Measurements from ENCODE around the gene ATP4A. TPM values are rescaled to one million over a fixed set of nuclear protein-coding genes. Genes with fewer than 3 reads are reported as not detected.

Gene ATP4A
- total and polyA plus RNA-seq, 2 donors (not counting 1 experiment from before 2014, with no cell fraction given): not detected

GRCh38 chr19:35555301-35556005 lies 8.0 kb downstream of the ATP4A start:
- no peak overlapping the region for H3K27ac Mint-ChIP-seq
- Histone ChIP-seq H3K4me2 (replicated peaks; ENCODE audit: low read depth, low read length, poor library complexity, severe bottlenecking) (no peak overlapping the region), H3K9me3 (ENCODE audit: control extremely low read depth in 1 of 3, control insufficient read depth in 2 of 3, insufficient read depth in 1 of 3, low read length in 2 of 3) (peaks cover 0 to 14% (median 0%) of the 10 kb centered on the region in 3 donors), H3K27me3 (replicated peaks in 1 of 4; ENCODE audit: control extremely low read depth in 1 of 4, control insufficient read depth in 3 of 4, insufficient read depth in 4 of 4, low read length in 3 of 4) (peaks cover 0 to 38% (median 8%) of the 10 kb centered on the region in 4 experiments), H4K20me1 (ENCODE audit: control insufficient read depth, insufficient read depth, low read length, poor library complexity, severe bottlenecking) (no peaks in the 10 kb centered on the region), H3K9ac (ENCODE audit: low read length) (no peak overlapping the region), H3K27ac (ENCODE audit: low read length in 2 of 2) (no peak overlapping the region), H3K79me2 (ENCODE audit: control insufficient read depth, insufficient read depth, low read length) (no peaks in the 10 kb centered on the region), H3K4me3 (ENCODE audit: control extremely low read depth in 1 of 5, extremely low read depth in 1 of 5, insufficient read depth in 1 of 5, low read depth in 2 of 5, low read length in 4 of 5) (no peak overlapping the region), H2AFZ (ENCODE audit: insufficient read depth, low read depth, low read length, poor library complexity, severe bottlenecking) (no peak overlapping the region), H3K4me1 (ENCODE audit: control insufficient read depth in 2 of 2, insufficient read depth in 2 of 2, low read length in 2 of 2) (peaks cover 23 to 24% of the 10 kb centered on the region in 2 donors), H3K36me3 (replicated peaks in 1 of 2; ENCODE audit: control extremely low read depth in 1 of 2, control insufficient read depth in 1 of 2, extremely low read depth in 1 of 2, insufficient read depth in 2 of 2, low read length in 1 of 2) (no peaks in the 10 kb centered on the region)
- ATAC-seq (ENCODE audit: low read depth) (no peak), DNase-seq (no peak)
- no peak overlapping the region for H3K4me3 Mint-ChIP-seq
- CTCF ChIA-PET: interaction anchor here (0.6 kb wide), 1 partner anchor 317 kb away, joined by 3 read pairs; no protein-coding TSS in a partner anchor
- H3K4me1 Mint-ChIP-seq: peaks cover 24% of the 10 kb centered on the region
- intact Hi-C loops (cut with micrococcal nuclease): no loop called here
- TF ChIP-seq, protein P1, sequence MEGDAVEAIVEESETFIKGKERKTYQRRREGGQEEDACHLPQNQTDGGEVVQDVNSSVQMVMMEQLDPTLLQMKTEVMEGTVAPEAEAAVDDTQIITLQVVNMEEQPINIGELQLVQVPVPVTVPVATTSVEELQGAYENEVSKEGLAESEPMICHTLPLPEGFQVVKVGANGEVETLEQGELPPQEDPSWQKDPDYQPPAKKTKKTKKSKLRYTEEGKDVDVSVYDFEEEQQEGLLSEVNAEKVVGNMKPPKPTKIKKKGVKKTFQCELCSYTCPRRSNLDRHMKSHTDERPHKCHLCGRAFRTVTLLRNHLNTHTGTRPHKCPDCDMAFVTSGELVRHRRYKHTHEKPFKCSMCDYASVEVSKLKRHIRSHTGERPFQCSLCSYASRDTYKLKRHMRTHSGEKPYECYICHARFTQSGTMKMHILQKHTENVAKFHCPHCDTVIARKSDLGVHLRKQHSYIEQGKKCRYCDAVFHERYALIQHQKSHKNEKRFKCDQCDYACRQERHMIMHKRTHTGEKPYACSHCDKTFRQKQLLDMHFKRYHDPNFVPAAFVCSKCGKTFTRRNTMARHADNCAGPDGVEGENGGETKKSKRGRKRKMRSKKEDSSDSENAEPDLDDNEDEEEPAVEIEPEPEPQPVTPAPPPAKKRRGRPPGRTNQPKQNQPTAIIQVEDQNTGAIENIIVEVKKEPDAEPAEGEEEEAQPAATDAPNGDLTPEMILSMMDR (IDR thresholded peaks at IDR 0.05): no peak
- no peak for TF ChIP-seq EZH2 (IDR thresholded peaks at IDR 0.05; ENCODE audit: borderline replicate concordance, insufficient read depth, low read depth, low read length, poor library complexity, severe bottlenecking)
- POLR2A ChIA-PET: interaction anchor here (0.5 kb wide), 1 partner anchor 85 kb away, joined by 3 read pairs; no protein-coding TSS in a partner anchor
- peaks cover 30% of the 10 kb centered on the region for H3K27me3 Mint-ChIP-seq
- 86% methylated on average over 21 of the region's 30 CpGs for WGBS (ENCODE audit: insufficient coverage)
- H3K9me3 Mint-ChIP-seq (ENCODE audit: insufficient read depth): no peaks in the 10 kb centered on the region

GRCh38 chr19:35554076-35554475 lies 9.4 kb downstream of the ATP4A start:
- peaks cover 0 to 25% (median 6%) of the 10 kb centered on the region in 4 experiments for H3K27me3 ChIP-seq (replicated peaks in 1 of 4; ENCODE audit: control extremely low read depth in 1 of 4, control insufficient read depth in 3 of 4, insufficient read depth in 4 of 4, low read length in 3 of 4)
- POLR2A ChIA-PET: no interaction called here
- peaks cover 0 to 13% (median 0%) of the 10 kb centered on the region in 3 donors for H3K9me3 ChIP-seq (ENCODE audit: control extremely low read depth in 1 of 3, control insufficient read depth in 2 of 3, insufficient read depth in 1 of 3, low read length in 2 of 3)
- TF ChIP-seq EZH2 (IDR thresholded peaks at IDR 0.05; ENCODE audit: borderline replicate concordance, insufficient read depth, low read depth, low read length, poor library complexity, severe bottlenecking): no peak
- TF ChIP-seq, protein P1 (IDR thresholded peaks at IDR 0.05): no peak
- Mint-ChIP-seq H3K27ac (no peak overlapping the region), H3K9me3 (ENCODE audit: insufficient read depth) (no peaks in the 10 kb centered on the region), H3K4me1 (peaks cover 17% of the 10 kb centered on the region), H3K27me3 (peaks cover 19% of the 10 kb centered on the region), H3K4me3 (no peak overlapping the region)
- DNase-seq: no peak
- H3K9ac ChIP-seq (ENCODE audit: low read length): no peak overlapping the region
- CTCF ChIA-PET: no interaction called here
- H3K79me2 ChIP-seq (ENCODE audit: control insufficient read depth, insufficient read depth, low read length): no peaks in the 10 kb centered on the region
- H3K27ac ChIP-seq (ENCODE audit: low read length in 2 of 2): no peak overlapping the region
- no peak for ATAC-seq (ENCODE audit: low read depth)
- peaks cover 16 to 18% of the 10 kb centered on the region in 2 donors for H3K4me1 ChIP-seq (ENCODE audit: control insufficient read depth in 2 of 2, insufficient read depth in 2 of 2, low read length in 2 of 2)
- WGBS (ENCODE audit: insufficient coverage): 77% methylated on average over 3 of the region's 5 CpGs
- no peaks in the 10 kb centered on the region for H4K20me1 ChIP-seq (ENCODE audit: control insufficient read depth, insufficient read depth, low read length, poor library complexity, severe bottlenecking)
- no peaks in the 10 kb centered on the region for H3K36me3 ChIP-seq (replicated peaks in 1 of 2; ENCODE audit: control extremely low read depth in 1 of 2, control insufficient read depth in 1 of 2, extremely low read depth in 1 of 2, insufficient read depth in 2 of 2, low read length in 1 of 2)
- no peak overlapping the region for H3K4me2 ChIP-seq (replicated peaks; ENCODE audit: low read depth, low read length, poor library complexity, severe bottlenecking)
- H2AFZ ChIP-seq (ENCODE audit: insufficient read depth, low read depth, low read length, poor library complexity, severe bottlenecking): no peak overlapping the region
- intact Hi-C loops (cut with micrococcal nuclease): no loop called here
- H3K4me3 ChIP-seq (ENCODE audit: control extremely low read depth in 1 of 5, extremely low read depth in 1 of 5, insufficient read depth in 1 of 5, low read depth in 2 of 5, low read length in 4 of 5): no peak overlapping the region

Data from B cell (primary cell).